Measurements from ENCODE around the gene DDIT4.
"Not testable (repeated sequence)": the region's sequence is repeated elsewhere in the genome, so short reads cannot be mapped to it uniquely, and the experiment has no call there.

DNA sequence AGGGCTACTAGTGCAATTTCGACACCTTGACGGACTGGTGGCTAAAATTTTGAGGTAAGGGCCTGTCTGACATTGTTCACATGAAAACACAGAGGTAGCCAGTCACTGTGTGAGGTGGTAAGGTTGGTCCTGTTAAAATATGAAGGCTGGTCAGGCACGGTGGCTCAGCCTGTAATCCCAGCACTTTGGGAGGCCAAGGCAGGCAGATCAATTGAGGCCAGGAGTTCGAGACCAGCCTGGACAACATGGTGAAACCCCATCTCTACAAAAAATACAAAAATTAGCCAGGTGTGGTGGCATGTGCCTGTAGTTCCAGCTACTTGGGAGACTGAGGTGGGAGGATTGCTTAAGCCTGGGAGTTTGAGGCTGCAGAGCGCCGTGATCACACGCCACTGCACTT, 34.0 kb downstream of the DDIT4 start:
- TF ChIP-seq, protein P1, sequence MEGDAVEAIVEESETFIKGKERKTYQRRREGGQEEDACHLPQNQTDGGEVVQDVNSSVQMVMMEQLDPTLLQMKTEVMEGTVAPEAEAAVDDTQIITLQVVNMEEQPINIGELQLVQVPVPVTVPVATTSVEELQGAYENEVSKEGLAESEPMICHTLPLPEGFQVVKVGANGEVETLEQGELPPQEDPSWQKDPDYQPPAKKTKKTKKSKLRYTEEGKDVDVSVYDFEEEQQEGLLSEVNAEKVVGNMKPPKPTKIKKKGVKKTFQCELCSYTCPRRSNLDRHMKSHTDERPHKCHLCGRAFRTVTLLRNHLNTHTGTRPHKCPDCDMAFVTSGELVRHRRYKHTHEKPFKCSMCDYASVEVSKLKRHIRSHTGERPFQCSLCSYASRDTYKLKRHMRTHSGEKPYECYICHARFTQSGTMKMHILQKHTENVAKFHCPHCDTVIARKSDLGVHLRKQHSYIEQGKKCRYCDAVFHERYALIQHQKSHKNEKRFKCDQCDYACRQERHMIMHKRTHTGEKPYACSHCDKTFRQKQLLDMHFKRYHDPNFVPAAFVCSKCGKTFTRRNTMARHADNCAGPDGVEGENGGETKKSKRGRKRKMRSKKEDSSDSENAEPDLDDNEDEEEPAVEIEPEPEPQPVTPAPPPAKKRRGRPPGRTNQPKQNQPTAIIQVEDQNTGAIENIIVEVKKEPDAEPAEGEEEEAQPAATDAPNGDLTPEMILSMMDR (conservative IDR thresholded peaks at IDR 0.05), result not testable (repeated sequence)
- TF ChIP-seq ZFX (IDR thresholded peaks at IDR 0.05), result not testable (repeated sequence)
